Measurements from ENCODE around the gene MPP2. TPM values are rescaled to one million over a fixed set of nuclear protein-coding genes. Genes with fewer than 3 reads are reported as not detected.

Gene MPP2
- total RNA-seq, 2 donors from 2014 or later, result 1.1 to 2.8 TPM

DNA sequence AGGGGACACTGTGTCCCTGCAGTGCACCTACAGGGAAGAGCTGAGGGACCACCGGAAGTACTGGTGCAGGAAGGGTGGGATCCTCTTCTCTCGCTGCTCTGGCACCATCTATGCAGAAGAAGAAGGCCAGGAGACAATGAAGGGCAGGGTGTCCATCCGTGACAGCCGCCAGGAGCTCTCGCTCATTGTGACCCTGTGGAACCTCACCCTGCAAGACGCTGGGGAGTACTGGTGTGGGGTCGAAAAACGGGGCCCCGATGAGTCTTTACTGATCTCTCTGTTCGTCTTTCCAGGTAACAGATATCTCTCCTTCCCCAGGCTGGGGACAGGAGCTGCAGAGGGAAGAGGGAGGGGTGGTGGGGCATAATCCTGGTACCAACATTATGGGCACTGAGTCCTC is 58.7 kb downstream of the MPP2 start:
- no peaks in the 10 kb centered on the region for H3K36me3 ChIP-seq
- no peaks in the 10 kb centered on the region for H3K4me1 ChIP-seq
- DNase-seq, result no peak
- H3K9ac ChIP-seq (ENCODE audit: low read depth in 2 of 2, low read length in 2 of 2), result no peak overlapping the region
- H3K27me3 ChIP-seq, result no peaks in the 10 kb centered on the region
- intact Hi-C loops (cut with DNase I), result loop anchor here (5.0 kb wide), 2 partner anchors 61 to 156 kb away; no protein-coding TSS in a partner anchor
- no peaks in the 10 kb centered on the region for H3K9me3 ChIP-seq
- TF ChIP-seq, protein P1, sequence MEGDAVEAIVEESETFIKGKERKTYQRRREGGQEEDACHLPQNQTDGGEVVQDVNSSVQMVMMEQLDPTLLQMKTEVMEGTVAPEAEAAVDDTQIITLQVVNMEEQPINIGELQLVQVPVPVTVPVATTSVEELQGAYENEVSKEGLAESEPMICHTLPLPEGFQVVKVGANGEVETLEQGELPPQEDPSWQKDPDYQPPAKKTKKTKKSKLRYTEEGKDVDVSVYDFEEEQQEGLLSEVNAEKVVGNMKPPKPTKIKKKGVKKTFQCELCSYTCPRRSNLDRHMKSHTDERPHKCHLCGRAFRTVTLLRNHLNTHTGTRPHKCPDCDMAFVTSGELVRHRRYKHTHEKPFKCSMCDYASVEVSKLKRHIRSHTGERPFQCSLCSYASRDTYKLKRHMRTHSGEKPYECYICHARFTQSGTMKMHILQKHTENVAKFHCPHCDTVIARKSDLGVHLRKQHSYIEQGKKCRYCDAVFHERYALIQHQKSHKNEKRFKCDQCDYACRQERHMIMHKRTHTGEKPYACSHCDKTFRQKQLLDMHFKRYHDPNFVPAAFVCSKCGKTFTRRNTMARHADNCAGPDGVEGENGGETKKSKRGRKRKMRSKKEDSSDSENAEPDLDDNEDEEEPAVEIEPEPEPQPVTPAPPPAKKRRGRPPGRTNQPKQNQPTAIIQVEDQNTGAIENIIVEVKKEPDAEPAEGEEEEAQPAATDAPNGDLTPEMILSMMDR (IDR thresholded peaks at IDR 0.05), result no peak
- no peak overlapping the region for H3K27ac ChIP-seq
- H3K4me3 ChIP-seq, result no peak overlapping the region

GRCh38 chr17:43846963-43847371 is 60.4 kb downstream of the MPP2 start, which contains the start of gene CD300LG:
Gene CD300LG, plus strand, starts transcription at chr17:43847176. Its CDS starts 41 bp downstream, at chr17:43847217.
- H3K27ac ChIP-seq, result no peak within 1 kb of the TSS

DNA sequence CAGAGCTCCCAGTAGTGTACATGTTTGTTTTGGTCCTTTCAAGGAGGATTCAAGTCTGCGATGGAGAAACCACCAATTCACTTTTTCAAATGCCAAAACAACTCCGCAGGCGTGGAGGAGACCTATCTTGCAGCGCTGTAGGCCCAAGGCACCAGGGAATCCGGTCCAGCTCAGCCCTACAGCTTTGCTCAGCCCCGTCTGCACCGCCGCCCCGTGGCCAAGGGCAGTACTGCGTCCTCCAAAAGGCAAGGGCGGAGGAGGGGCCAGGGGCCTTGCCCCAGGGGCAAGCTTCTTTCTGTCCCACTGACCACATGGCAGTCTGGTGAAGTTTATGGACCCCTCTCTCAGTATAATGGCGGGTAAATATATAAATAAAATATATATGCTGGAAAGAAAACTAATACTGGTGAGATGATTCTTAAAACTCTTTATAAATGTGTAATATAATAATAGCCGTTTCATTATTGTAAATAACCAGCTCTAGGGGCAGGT is 61.1 kb downstream of the MPP2 start:
- TF ChIP-seq, protein P1 (IDR thresholded peaks at IDR 0.05), result peak; percentile 98
- no peaks in the 10 kb centered on the region for H3K4me1 ChIP-seq
- H3K36me3 ChIP-seq, result no peaks in the 10 kb centered on the region
- peak; percentile 86 for DNase-seq
- H3K27me3 ChIP-seq, result no peaks in the 10 kb centered on the region
- no peaks in the 10 kb centered on the region for H3K9me3 ChIP-seq
- intact Hi-C loops (cut with DNase I), result loop anchor here (5.0 kb wide), 2 partner anchors 59 to 154 kb away; no protein-coding TSS in a partner anchor
- no peak overlapping the region for H3K4me3 ChIP-seq
- H3K9ac ChIP-seq (ENCODE audit: low read depth in 2 of 2, low read length in 2 of 2), result no peak overlapping the region
- no peak overlapping the region for H3K27ac ChIP-seq

More at GRCh38 chr17:43846963-43847371, 60.4 kb downstream of the MPP2 start, which contains the start of gene CD300LG:
- intact Hi-C loops (cut with DNase I), result loop anchor here (5.0 kb wide), 2 partner anchors 60 to 155 kb away; no protein-coding TSS in a partner anchor
- Histone ChIP-seq H3K9ac (ENCODE audit: low read depth in 2 of 2, low read length in 2 of 2) (no peak within 1 kb of the TSS), H3K4me3 (no peak within 1 kb of the TSS), H3K9me3 (no peaks in the 10 kb centered on the region), H3K27me3 (no peaks in the 10 kb centered on the region), H3K36me3 (no peaks in the 10 kb centered on the region), H3K4me1 (no peaks in the 10 kb centered on the region)
- TF ChIP-seq, protein P1 (IDR thresholded peaks at IDR 0.05), result no peak
- no peak for DNase-seq

- H3K27me3 ChIP-seq, result no peaks in the 10 kb centered on the region
- no peak overlapping the region for H3K9ac ChIP-seq (ENCODE audit: low read depth in 2 of 2, low read length in 2 of 2)
- no peaks in the 10 kb centered on the region for H3K4me1 ChIP-seq
- H3K36me3 ChIP-seq, result no peaks in the 10 kb centered on the region
- H3K27ac ChIP-seq, result no peak overlapping the region
- intact Hi-C loops (cut with DNase I), result loop anchor here (5.0 kb wide), 2 partner anchors 58 to 153 kb away; no protein-coding TSS in a partner anchor
- H3K4me3 ChIP-seq, result no peak overlapping the region
- H3K9me3 ChIP-seq, result no peaks in the 10 kb centered on the region
- TF ChIP-seq, protein P1 (IDR thresholded peaks at IDR 0.05), result no peak
- no peak for DNase-seq
Measured at GRCh38 chr17:43845766-43846165, 61.6 kb downstream of the MPP2 start.

GRCh38 chr17:43844241-43844640 is 63.1 kb downstream of the MPP2 start:
- no peak overlapping the region for H3K4me3 ChIP-seq
- no peak for DNase-seq
- no peak overlapping the region for H3K27ac ChIP-seq
- H3K4me1 ChIP-seq, result no peaks in the 10 kb centered on the region
- no peaks in the 10 kb centered on the region for H3K9me3 ChIP-seq
- H3K9ac ChIP-seq (ENCODE audit: low read depth in 2 of 2, low read length in 2 of 2), result no peak overlapping the region
- TF ChIP-seq, protein P1 (IDR thresholded peaks at IDR 0.05), result no peak
- H3K36me3 ChIP-seq, result no peaks in the 10 kb centered on the region
- no peaks in the 10 kb centered on the region for H3K27me3 ChIP-seq
- intact Hi-C loops (cut with DNase I), result no loop called here

Data from colonic mucosa (tissue), 4 donors.